Right lobe of liver (tissue), 4 donors: Measurements from ENCODE around the gene EXOSC5.

Experiments
- CTCF ChIP-seq, 4 donors: fragments of 200-600 bp in 3 of 4; fragments of 450-650 bp in 1 of 4; IDR thresholded peaks; one replicate each; pipeline versions ENCODE4 v1.5.1 to v1.8.0; 2016 to 2022; ENCODE audit warnings: antibody characterized with exemption in 4 of 4, mild to moderate bottlenecking in 2 of 4
- POLR2A ChIP-seq: fragments of 450-650 bp; IDR thresholded peaks from one replicate; pipeline ENCODE4 v1.6.1; 2017; ENCODE audit warnings: antibody characterized with exemption, mild to moderate bottlenecking
- donor health status: DM: no; HTN: no; CAD: no.
- donor health status: DM: no; HTN: no; CAD: no.
- donor health status: DM: no; HTN: yes; CAD: no.

GRCh38 chr19:41354343-41354953, 42.7 kb downstream of the EXOSC5 start:
- TF ChIP-seq CTCF (IDR thresholded peaks at IDR 0.05), result no peak
- TF ChIP-seq POLR2A, result no peak
